HG02642 (cell line): ENCODE measurements around the gene FRG2B.
"Not testable (repeated sequence)": the region's sequence is repeated elsewhere in the genome, so short reads cannot be mapped to it uniquely, and the experiment has no call there.

Experiments used
- ATAC-seq: cut with Tn5 transposase; IDR thresholded peaks from one replicate; pipeline ENCODE4 v1.9.1; 2021; ENCODE audit warnings: mild to moderate bottlenecking; ENCODE audit not compliant: unreplicated experiment, poor library complexity

The FRG2B gene

GRCh38 chr10:133603434-133603833 lies 23.2 kb downstream of the FRG2B start:
- not testable (repeated sequence) for ATAC-seq

- no peak for ATAC-seq
Measured at GRCh38 chr10:133600657-133601056, 25.9 kb downstream of the FRG2B start.

GRCh38 chr10:133599869-133600268 lies 26.7 kb downstream of the FRG2B start:
- ATAC-seq = not testable (repeated sequence)

- no peak for ATAC-seq
Measured at GRCh38 chr10:133592716-133593115, 33.9 kb downstream of the FRG2B start.

GRCh38 chr10:133590970-133591359 lies 35.6 kb downstream of the FRG2B start:
- ATAC-seq = no peak

- no peak for ATAC-seq
Measured at GRCh38 chr10:133590226-133590969, 36.2 kb downstream of the FRG2B start.

- ATAC-seq = not testable (repeated sequence)
Measured at GRCh38 chr10:133577037-133577436, 49.6 kb downstream of the FRG2B start.
